Stimulated activated CD4-positive, alpha-beta T cell treated with anti-CD3 and anti-CD28 coated beads, Interleukin-15, amount 100 ng/mL, for 24 hours (primary cell): ENCODE data around the gene C10orf62.
A peak's percentile ranks its signal among the peaks of the same experiment; 100 is the strongest.
"Not testable (repeated sequence)": the region's sequence is repeated elsewhere in the genome, so short reads cannot be mapped to it uniquely, and the experiment has no call there.

Experiments used
- DNase-seq: peaks from one replicate; pipeline ENCODE4 v3.0.0-alpha.2; 2020

Gene C10orf62

GRCh38 chr10:97566336-97566996 is 23.1 kb upstream of the C10orf62 start:
- no peak for DNase-seq

DNA sequence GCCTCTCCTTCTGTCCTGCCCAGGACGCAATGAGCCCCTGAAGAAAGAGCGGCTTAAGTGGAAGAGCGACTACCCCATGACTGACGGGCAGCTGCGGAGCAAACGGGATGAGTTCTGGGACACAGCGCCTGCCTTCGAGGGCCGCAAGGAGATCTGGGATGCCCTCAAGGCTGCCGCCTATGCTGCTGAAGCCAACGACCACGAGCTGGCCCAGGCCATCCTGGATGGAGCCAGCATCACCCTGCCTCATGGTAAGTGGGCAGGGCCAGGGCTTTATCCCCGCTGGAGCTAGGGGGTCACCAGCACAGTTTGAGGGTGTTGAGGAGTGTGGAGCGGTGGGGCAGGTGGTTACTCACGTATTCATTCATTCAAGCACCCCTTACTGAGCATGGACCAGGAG is 21.6 kb upstream of the C10orf62 start:
- DNase-seq: no peak

GRCh38 chr10:97570146-97570788 is 19.3 kb upstream of the C10orf62 start:
- DNase-seq: no peak

DNA sequence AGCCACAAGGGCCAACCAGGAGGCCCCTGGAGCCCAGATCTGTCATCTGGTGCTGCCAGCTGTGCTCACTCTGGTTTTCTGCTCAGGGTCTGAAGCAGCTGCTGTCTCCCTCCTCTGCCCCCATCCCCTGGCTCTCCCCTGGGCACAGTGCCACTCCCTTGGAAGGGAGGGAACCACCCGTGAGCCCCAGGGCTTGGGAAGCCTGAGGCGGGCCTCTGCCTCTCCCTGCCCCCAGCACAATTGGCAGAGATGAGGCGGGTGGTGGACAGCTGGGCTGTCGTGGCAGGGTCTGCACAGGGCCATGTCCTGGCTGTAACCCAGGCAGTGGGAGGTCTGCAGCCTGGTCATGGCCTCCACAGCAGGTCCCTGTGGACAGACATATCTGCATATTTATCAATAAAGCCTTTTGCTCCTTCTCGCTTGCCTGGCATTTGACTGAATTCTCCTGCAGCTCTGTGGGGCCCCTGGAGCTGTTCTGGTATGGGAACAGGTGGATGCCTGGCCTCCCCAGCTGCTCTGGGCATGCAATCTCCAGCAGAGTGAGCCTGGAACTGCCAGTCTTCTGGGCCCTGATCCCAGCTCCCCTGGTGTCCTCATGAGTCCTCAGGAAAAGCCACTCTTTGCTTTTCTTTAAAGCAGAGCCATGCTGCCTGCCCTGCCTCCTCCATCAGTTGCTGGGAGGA is 18.6 kb upstream of the C10orf62 start:
- DNase-seq: no peak

- no peak for DNase-seq
Measured at GRCh38 chr10:97571622-97572021, 17.9 kb upstream of the C10orf62 start.

GRCh38 chr10:97572214-97572989 is 17.1 kb upstream of the C10orf62 start, which contains the start of gene ANKRD2:
Gene ANKRD2 (plus strand): TSS chr10:97572779. CDS start chr10:97572789, 10 bp downstream.
- DNase-seq: peak; percentile 74

DNA sequence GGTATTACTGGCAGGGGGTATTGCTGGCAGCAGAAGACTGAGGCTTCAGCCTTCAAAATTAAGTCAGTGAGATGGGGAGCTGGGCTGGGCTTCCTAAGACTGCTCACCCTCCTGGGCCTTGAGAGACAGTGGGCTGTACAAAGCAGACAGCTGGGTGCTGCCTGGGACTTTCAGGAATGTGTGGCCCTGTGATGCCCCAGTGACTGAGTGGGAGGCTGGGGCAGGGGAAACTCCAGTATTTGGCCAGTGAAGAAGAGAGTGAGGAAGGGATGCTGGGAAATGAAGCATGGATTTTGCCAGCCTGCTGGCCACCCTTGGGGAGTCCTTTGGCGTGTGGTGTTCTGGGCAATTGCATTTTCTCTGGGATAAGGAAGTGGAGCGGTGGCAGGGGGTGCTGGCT is 16.5 kb upstream of the C10orf62 start:
- DNase-seq: no peak

GRCh38 chr10:97573672-97574071 is 15.8 kb upstream of the C10orf62 start:
- no peak for DNase-seq

GRCh38 chr10:97574374-97575126 is 15.0 kb upstream of the C10orf62 start:
- no peak for DNase-seq

DNA sequence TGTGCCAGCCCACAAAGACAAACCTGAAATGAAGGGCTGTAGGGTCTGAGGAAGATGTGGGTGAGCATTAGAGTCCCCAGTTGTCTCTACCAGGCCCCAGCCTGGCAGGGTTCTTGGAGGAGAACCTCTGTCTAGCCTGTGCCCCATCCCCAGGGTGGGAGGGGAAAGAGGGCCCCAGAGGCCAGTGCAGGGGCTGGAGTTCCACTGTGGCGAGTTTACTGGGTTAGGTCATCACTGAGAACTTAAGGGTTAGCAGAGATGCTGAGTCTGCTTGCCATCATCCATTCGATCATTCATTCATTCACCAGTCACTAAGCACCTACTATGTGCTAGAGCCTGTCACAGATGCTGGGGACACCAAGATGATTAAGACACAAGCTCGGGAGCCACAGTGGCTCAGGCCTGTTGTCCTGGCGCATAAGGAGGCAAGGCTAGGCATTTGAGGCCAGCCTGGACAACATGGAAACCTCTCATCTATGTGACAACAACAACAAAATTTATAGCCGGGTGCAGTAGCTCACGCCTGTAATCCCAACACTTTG is 14.3 kb upstream of the C10orf62 start:
- DNase-seq: no peak

DNA sequence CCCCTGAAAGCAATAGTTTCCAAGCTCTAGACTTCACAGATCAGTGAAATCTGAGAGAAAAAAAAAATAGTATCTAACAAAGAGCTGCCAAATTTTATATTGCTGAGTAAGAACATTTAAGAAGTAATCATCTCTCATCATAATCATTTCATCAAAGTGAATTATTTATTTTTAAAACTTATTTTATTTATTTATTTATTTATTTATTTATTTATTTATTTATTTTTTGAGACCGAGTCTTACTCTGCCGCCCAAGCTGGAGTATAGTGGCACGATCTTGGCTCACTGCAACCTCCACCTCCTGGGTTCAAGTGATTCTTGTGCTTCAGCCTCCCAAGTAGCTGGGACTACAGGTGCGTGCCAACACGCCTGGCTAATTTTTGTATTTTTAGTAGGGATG is 13.0 kb upstream of the C10orf62 start:
- DNase-seq: not testable (repeated sequence)

- DNase-seq: no peak
Measured at GRCh38 chr10:97577701-97578100, 11.8 kb upstream of the C10orf62 start.

DNA sequence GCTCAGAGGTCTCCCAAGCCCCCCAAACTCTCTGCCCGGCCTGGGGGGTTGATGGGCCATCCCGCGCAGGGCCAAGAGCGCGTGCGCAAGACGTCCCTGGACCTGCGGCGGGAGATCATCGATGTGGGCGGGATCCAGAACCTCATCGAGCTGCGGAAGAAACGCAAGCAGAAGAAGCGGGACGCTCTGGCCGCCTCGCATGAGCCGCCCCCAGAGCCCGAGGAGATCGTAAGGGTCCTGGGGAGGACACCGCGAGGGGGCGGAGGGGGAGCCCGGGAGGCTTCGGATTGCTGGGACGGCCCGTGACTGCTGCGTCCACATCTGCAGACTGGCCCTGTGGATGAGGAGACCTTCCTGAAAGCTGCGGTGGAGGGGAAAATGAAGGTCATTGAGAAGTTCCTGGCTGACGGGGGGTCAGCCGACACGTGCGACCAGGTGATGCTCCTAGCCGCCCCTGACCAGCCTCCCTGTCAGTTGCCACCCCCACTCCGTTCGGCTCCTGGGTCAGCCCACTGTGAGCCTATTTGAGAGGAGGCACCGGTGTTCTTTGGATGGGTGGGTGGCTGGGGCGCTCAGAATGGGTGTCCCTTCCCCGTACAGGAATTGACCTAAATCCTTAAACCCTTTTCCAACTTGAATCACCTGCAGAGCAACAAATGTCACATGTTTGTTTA is 11.2 kb upstream of the C10orf62 start:
- DNase-seq: no peak

DNA sequence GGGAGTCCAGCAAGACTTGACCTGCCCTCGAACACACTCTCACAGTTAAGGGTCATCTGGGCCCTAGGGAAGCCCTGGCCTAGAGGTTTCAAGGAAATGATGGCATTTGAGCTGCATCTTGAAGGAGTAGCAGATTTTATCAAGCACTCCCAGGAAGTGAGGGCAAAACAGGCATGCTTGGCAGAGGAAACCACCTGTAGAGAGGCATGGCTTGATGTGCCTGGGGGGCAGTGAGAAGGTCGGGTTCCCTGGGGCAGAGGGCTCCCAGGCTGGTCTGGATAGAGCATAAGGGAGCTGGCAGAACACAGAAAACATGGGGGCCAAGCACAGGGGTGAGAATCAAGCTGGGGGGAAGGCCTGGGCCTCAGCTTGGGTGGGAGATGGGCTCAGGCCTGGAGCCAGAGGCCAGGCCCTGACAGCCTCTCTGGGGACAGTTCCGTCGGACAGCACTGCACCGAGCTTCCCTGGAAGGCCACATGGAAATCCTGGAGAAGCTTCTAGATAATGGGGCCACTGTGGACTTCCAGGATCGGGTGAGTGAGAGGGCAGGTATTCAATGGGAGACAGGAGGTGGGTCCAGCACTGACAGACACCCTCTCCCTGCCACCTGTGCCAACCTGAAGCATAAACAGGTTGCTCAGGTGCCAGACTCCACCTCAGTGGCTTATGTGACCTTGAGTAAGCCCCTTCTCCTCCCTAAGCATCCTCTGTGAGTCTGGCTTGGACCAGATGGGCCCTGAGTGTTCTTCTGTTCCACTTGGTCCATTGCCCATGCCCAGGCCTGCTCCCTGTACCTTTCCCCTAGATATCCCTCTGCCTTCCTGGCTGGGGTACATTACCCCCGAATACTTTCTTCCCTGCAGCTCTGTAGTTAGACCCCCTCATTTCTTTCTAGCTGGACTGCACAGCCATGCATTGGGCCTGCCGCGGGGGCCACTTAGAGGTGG is 8.8 kb upstream of the C10orf62 start:
- no peak for DNase-seq

DNA sequence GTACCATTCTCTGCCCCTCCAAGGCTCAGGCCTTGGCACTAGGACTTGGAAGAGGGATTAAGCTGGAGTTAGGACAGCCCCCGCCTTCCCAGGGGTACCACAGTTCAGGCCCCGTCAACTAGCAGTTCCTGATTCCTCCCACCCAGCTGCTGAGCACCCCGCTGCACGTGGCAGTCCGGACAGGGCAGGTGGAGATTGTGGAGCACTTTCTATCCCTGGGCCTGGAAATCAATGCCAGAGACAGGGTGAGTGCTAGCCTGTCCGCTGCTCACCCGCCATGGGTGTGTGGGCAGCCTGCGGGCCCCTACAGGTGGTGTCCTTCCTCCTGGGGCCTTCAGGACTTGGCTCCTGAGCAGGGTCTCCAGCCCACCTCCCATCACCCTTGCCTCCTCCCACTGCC is 7.4 kb upstream of the C10orf62 start:
- no peak for DNase-seq

DNA sequence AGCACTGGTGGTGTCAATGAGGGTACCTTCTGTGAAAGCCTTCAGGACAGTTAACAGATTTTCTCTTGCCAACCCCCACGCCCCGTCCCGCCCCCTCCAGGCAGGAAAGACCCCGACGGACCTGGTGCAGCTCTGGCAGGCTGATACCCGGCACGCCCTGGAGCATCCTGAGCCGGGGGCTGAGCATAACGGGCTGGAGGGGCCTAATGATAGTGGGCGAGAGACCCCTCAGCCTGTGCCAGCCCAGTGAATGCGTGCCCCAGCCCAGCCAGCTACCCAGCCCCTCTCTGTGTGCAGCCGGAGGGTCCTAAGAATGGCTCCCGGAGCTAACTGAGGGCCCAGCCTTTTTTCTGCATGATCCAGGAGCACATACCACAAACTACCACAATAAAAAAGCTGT is 6.0 kb upstream of the C10orf62 start:
- DNase-seq: no peak

DNA sequence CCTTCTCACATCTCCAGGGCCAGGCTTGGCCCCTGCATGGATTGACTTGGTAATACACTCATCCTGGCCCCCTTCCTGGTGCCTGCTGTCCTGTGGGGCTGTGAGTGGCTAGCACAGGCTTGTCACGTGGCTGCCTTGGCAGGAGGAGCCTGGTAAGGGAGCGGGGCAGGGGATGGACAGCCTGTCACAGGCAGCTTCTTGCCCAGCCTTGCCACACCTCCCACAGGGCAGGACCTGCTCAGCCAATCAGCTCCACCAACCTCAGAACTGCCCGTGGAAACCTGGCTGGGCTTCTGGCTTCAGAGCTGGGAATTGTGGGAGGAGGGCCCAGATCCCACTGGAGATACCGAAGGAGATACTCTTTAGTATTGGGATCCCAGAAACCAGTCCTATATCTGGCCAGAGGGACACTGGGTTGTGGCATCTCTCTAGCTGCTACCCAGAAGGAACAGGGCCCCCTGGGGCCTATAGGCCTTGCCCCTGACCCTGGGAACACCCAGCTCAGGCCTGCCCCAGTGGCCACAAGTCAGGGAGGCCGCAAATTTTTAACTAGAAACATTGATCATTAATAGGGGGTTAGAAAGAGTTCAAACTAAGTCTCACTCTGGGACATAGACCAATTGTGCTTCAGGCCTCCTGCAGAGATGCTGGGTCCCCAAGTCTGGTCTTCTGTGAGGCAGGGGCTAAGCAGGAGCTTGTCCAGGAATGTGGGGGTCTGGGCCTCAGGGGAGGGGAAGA is 5.3 kb upstream of the C10orf62 start, which contains the start of gene HOGA1:
Gene HOGA1, plus strand, starts transcription at position 330 of the 738 bp plus-strand sequence. Its CDS starts 315 bp downstream, at position 645.
- no peak for DNase-seq

- no peak for DNase-seq
Measured at GRCh38 chr10:97584798-97585438, 4.6 kb upstream of the C10orf62 start.

GRCh38 chr10:97585439-97585811 is 4.1 kb upstream of the C10orf62 start:
- DNase-seq: no peak
